Dendritic cell treated with granulocyte-macrophage colony-stimulating factor and Interleukin-4, amounts not matched to agents 40 ng/mL and 50 ng/mL, for 4 days (primary cell): ENCODE measurements around the gene DDX52.
A peak's percentile ranks its signal among the peaks of the same experiment; 100 is the strongest.
"Not testable (repeated sequence)": the region's sequence is repeated elsewhere in the genome, so short reads cannot be mapped to it uniquely, and the experiment has no call there.

Source experiments
- H3K27ac Mint-ChIP-seq: one replicate; pipeline ENCODE4 v1.8.0; 2022; ENCODE audit warnings: mild to moderate bottlenecking, mixed read lengths
- H3K27me3 Mint-ChIP-seq: one replicate; pipeline ENCODE4 v1.8.0; 2022; ENCODE audit warnings: mild to moderate bottlenecking, mixed read lengths
- H3K36me3 Mint-ChIP-seq: one replicate; pipeline ENCODE4 v1.8.0; 2022; ENCODE audit warnings: low read depth, mixed read lengths
- H3K4me1 Mint-ChIP-seq: one replicate; pipeline ENCODE4 v1.8.0; 2022; ENCODE audit warnings: low read depth, mixed read lengths
- H3K4me3 Mint-ChIP-seq: one replicate; pipeline ENCODE4 v1.8.0; 2022; ENCODE audit warnings: mild to moderate bottlenecking, moderate library complexity, mixed read lengths
- H3K9me3 Mint-ChIP-seq: one replicate; pipeline ENCODE4 v1.8.0; 2022; ENCODE audit warnings: mixed read lengths
- intact Hi-C: fragments of 100-400 bp; cut with micrococcal nuclease; formaldehyde crosslinking; loops from one replicate; pipeline ENCODE4 v1.15.0; 2022

DDX52 gene, protein sequence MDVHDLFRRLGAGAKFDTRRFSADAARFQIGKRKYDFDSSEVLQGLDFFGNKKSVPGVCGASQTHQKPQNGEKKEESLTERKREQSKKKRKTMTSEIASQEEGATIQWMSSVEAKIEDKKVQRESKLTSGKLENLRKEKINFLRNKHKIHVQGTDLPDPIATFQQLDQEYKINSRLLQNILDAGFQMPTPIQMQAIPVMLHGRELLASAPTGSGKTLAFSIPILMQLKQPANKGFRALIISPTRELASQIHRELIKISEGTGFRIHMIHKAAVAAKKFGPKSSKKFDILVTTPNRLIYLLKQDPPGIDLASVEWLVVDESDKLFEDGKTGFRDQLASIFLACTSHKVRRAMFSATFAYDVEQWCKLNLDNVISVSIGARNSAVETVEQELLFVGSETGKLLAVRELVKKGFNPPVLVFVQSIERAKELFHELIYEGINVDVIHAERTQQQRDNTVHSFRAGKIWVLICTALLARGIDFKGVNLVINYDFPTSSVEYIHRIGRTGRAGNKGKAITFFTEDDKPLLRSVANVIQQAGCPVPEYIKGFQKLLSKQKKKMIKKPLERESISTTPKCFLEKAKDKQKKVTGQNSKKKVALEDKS

DNA sequence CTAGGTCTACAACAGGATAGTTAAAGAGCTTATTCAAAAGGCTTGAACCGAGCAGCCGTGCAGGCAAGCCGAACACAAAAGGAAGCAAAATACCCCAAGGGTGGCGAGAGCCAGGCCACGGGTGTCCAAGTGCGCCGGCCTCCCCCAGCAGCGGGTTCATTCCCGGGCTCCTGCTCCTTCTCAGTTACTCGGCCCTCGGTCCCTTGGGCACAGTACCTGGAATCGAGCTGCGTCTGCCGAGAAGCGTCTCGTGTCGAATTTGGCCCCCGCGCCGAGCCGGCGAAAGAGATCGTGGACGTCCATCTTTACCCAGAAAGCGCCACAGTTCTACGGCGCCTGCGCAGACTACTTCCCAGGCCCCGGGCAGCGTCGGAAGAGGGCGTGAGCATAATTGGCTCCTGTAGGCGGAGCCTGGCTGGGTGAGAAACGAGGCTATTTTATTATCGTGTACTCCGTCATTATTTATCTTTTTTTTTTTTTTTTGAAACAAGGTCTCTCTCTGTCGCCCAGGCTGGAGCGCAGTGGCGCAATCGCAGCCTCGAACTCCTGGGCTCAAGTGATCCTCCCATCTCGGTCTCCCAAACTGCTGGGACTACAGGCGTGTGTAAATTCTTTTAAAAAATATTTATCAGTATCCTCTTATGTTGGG, at the start of gene DDX52:
Gene DDX52 (minus strand): TSS at position 329 of the 649 bp plus-strand sequence. CDS start 26 bp downstream, at position 303.
- H3K27me3 Mint-ChIP-seq: peaks cover 34% of the 10 kb centered on the region
- peaks cover 40% of the 10 kb centered on the region for H3K36me3 Mint-ChIP-seq

DNA sequence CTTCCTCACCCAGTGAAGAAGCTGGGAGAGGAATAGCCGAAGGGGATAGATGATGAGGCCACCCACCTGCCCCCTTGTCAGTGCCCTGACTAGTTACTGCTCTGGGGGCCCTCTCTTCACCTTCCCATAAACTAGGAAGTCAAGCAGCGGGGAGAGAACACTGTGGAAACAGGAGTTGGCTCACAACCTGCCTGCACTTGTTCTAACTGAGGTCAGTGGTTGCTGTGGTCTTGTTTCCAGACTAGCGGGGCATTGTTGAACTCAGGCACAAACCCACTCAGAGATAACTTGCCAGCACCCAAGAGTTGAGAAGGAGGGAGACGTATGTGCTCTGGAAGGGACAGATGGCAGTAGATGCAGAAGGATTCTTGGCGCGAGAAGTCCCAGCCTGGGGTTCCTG, 48.6 kb upstream of the DDX52 start:
- Mint-ChIP-seq H3K4me3 (no peak overlapping the region), H3K4me1 (no peaks in the 10 kb centered on the region), H3K9me3 (no peaks in the 10 kb centered on the region), H3K27ac (no peak overlapping the region), H3K27me3 (peaks cover 3% of the 10 kb centered on the region), H3K36me3 (no peaks in the 10 kb centered on the region)
- intact Hi-C loops: no loop called here

More for the DNA sequence above, at the start of gene DDX52:
- Mint-ChIP-seq H3K4me1 (peaks cover 39% of the 10 kb centered on the region), H3K4me3 (peak within 1 kb of the TSS; percentile 90), H3K27ac (peak within 1 kb of the TSS; percentile 94), H3K9me3 (no peaks in the 10 kb centered on the region)
- intact Hi-C loops: loop anchor here (5.0 kb wide), 1 partner anchor 199 kb away; no protein-coding TSS in a partner anchor

DNA sequence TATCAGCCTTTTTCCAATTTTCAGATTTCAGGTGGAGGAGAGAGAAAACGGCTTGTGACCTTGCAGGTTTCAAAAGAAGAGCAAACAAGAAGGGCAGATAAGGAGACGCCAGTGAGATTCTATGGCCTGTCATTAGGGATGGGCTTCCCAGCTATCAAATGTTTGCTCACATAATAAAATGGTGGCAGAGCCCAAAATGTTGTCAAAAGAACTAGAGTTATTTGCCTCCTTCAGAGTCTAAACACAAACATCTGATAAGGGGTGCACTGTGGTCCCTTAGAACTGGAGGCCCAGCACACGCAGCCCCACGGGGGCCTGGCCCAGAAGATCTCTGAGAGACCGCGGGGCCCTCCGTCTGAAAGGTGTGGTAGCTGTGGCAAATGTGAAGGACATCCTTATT, 46.1 kb upstream of the DDX52 start:
- Mint-ChIP-seq H3K4me3 (no peak overlapping the region), H3K27me3 (no peaks in the 10 kb centered on the region), H3K9me3 (no peaks in the 10 kb centered on the region), H3K4me1 (no peaks in the 10 kb centered on the region), H3K36me3 (no peaks in the 10 kb centered on the region), H3K27ac (no peak overlapping the region)
- intact Hi-C loops: no loop called here

DNA sequence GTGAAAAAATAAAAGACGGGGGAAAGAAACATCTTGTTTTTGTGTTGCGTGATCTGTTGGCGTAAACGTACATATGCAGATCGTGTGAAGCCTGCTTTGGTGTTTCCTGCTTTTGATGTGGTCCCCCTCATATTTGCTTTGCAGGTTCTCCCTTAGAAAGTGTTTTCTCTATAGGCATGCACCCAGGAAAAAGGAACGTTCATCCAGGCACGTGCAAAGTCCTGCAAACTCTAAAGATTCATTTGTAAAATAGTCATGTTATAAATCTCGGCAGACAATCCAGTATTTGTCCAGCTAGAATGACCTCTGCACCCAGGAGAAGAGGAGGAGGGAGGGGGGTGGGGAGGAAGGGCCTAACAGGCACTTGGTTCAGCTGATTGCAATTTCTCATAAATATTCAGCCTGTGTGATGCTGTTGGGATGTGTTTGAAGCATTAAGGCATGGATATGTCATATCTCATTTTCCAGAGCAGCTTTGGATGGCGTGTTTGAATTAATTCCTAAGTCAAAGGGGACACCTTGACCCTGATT, 40.3 kb upstream of the DDX52 start:
- Mint-ChIP-seq H3K9me3 (peaks cover 3% of the 10 kb centered on the region), H3K27me3 (no peaks in the 10 kb centered on the region), H3K27ac (no peak overlapping the region), H3K4me3 (no peak overlapping the region), H3K36me3 (no peaks in the 10 kb centered on the region), H3K4me1 (no peaks in the 10 kb centered on the region)
- intact Hi-C loops: no loop called here

DNA sequence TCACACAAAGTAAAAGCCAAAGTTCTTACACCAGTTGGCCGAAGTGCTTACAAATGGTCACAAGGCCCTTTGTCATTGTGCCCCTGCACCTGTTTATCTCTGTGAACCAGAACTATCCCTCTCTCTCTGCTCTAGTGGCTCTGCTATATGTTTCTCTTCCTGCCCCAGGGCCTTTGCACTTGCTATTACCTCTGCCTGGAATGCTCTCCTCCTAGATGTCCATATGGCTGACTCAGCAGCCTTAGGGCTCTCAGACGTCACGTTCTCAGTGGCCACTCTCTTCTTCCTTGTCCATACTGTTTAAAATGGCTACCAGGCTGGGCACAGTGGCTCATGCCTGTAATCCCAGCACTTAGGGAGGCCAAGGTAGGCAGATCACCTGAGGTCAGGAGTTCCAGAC, 38.8 kb upstream of the DDX52 start:
- Mint-ChIP-seq H3K4me1 (no peaks in the 10 kb centered on the region), H3K9me3 (peaks cover 8% of the 10 kb centered on the region), H3K27me3 (no peaks in the 10 kb centered on the region), H3K4me3 (no peak overlapping the region), H3K36me3 (no peaks in the 10 kb centered on the region), H3K27ac (no peak overlapping the region)
- intact Hi-C loops: no loop called here

DNA sequence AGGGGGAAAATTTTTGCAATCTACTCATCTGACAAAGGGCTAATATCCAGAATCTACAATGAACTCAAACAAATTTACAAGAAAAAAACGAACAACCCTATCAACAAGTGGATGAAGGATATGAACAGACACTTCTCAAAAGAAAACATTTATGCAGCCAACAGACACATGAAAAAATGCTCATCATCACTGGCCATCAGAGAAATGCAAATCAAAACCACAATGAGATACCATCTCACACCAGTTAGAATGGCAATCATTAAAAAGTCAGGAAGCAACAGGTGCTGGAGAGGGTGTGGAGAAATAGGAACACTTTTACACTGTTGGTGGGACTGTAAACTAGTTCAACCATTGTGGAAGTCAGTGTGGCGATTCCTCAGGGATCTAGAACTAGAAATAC, 36.7 kb upstream of the DDX52 start:
- H3K9me3 Mint-ChIP-seq, H3K36me3 Mint-ChIP-seq, H3K4me3 Mint-ChIP-seq, H3K27ac Mint-ChIP-seq, H3K4me1 Mint-ChIP-seq, H3K27me3 Mint-ChIP-seq, intact Hi-C loops: not testable (repeated sequence)

DNA sequence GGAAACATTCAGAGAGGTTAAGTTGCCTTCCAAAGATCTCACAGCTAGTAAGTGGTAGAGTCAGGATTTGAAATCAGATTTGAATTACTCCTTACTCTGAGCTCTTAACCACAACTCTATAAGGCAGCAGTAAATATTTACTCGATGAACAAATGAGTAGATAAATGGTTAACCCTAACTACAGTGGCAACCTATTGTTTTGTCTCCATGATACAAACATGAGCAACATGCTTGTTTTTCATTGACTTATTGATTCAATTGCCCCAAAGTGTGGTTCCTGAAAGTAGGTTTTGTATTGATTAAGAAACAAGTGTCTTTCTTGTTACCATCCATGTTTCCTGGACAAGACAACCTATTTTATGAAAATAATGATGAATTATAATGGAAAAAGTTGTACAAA, 34.8 kb upstream of the DDX52 start:
- Mint-ChIP-seq H3K4me3 (no peak overlapping the region), H3K9me3 (peaks cover 8% of the 10 kb centered on the region), H3K27me3 (peaks cover 7% of the 10 kb centered on the region), H3K36me3 (no peaks in the 10 kb centered on the region), H3K4me1 (no peaks in the 10 kb centered on the region), H3K27ac (no peak overlapping the region)
- intact Hi-C loops: no loop called here

DNA sequence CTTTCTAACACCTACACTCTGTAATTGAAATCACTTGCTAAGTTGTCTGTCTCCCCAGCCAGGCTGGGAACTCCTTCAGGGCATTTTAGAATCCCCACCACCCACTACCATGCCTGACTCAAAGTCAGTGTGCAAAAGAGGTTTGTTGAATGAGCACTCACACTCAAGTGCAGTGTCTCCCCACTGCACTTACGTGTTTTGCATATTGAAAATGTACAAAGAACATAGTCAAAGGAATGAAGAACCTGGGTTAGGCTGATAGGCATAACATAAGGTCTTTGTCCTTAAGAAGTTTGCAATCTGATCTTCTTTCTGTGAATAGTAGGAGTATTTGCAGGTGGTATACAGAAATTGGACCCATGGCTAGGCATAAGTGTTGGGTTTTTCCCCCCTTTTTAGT, 33.8 kb upstream of the DDX52 start:
- Mint-ChIP-seq H3K27me3 (peaks cover 7% of the 10 kb centered on the region), H3K4me3 (no peak overlapping the region), H3K4me1 (no peaks in the 10 kb centered on the region), H3K36me3 (no peaks in the 10 kb centered on the region), H3K9me3 (peaks cover 8% of the 10 kb centered on the region), H3K27ac (no peak overlapping the region)
- intact Hi-C loops: no loop called here

DNA sequence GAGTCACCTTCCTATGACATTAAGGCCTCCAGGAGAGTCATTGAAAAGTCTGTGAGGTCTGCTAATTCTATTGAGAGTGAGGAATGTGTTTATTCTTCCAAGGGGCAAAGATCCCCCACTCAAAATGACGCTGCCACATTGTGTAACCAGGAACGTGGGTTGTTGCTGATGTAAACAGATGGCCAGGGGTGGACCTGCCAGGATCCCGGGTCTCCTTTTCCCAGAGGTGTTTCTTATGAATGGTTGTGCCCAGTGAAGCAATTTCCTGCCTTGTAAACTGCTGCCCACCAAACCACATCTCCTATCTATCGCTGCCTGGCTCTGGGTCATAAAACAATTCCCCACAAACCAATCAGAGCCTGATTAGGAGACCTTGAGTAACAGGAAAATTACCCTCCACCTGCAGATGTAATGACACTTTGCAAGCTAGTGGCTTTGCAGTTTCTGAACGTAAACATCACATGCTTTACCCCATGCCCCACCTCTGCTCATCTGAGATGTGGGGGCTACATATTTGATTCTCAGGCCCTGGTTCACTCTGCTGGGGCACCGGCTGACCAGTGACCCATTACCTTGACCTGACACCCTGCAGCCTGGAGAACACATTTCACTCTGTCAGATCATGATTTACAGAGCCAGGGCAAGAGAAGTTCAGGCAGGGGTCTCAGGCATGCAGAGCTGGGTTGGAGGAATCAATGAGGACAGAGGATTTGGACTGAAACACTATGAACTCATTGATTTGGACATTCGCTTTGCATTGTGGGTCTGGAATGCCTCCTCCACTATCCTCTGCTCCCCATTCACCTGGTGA, 33.1 kb upstream of the DDX52 start:
- Mint-ChIP-seq H3K27ac (no peak overlapping the region), H3K36me3 (no peaks in the 10 kb centered on the region), H3K4me1 (no peaks in the 10 kb centered on the region), H3K9me3 (peaks cover 8% of the 10 kb centered on the region), H3K4me3 (no peak overlapping the region), H3K27me3 (peaks cover 7% of the 10 kb centered on the region)
- intact Hi-C loops: no loop called here

DNA sequence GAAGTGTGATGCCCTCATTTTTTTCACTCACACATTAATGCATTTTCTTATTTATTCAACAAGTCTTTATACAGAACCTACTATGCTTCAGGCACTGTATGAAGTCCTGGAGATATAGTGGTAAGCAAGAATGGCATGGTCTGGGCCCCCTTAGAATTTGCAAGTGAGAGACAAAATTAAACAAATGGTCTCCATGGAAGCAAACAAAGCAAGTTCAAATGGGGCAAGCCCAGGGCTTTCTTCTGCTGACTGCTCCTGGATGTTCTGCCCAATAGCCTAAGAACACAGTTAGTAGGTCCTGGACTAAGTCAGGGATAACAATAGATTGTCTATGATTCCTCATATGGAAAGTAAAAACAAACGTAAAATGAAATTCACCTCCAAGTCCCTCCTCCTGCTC, 31.3 kb upstream of the DDX52 start:
- intact Hi-C loops: no loop called here
- H3K9me3 Mint-ChIP-seq: peaks cover 8% of the 10 kb centered on the region
- H3K4me1 Mint-ChIP-seq: no peaks in the 10 kb centered on the region
- H3K4me3 Mint-ChIP-seq: no peak overlapping the region
- H3K36me3 Mint-ChIP-seq: no peaks in the 10 kb centered on the region
- no peak overlapping the region for H3K27ac Mint-ChIP-seq
- peaks cover 7% of the 10 kb centered on the region for H3K27me3 Mint-ChIP-seq

DNA sequence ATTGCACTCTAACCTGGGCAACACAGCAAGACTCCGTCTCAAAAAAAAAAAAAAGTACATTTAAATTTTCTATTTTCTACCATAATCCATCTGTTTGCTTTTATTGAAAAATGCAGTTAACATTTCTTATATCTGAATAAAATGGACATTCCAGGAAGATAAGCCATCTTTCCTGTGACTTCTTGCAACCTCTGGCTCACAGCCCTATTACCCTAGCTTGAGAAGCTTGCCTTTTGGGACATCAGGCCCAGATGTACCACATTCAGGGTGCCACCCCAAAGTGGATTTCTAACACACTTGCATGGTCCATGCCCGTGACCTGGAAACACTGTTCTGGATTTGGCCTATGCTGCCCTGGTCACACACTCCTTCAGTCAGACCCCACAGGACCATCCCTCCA, 30.1 kb upstream of the DDX52 start:
- Mint-ChIP-seq H3K4me3 (no peak overlapping the region), H3K27me3 (peaks cover 7% of the 10 kb centered on the region), H3K4me1 (no peaks in the 10 kb centered on the region), H3K36me3 (no peaks in the 10 kb centered on the region), H3K9me3 (peaks cover 3% of the 10 kb centered on the region), H3K27ac (no peak overlapping the region)
- intact Hi-C loops: no loop called here

DNA sequence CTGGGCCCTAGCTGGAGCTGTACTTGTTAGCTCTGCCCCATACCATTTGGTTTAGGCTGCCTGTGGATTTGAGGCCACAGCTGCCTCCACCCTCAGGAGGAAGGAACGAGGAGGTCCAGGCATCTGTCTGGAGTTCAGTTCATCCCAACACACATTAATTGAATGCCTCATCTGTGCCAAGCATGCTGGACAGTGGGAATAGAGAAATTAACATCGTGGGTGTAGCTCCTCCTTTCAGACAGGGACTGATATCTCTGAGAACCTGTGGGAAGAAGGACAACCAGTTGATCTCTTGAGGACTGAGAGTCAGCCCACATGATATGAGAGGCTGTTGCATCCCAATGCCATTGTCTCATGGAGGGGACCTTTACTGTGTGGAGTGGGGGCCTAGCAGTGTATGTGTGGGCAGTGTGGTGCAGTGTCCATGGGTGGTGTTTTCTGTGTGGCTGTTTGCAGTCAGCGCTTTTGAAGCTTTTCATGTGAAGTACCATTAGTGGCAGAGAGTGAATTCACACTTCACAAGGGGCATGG, 29.4 kb upstream of the DDX52 start:
- H3K27me3 Mint-ChIP-seq: peaks cover 7% of the 10 kb centered on the region
- H3K4me1 Mint-ChIP-seq: no peaks in the 10 kb centered on the region
- no peaks in the 10 kb centered on the region for H3K36me3 Mint-ChIP-seq
- no peak overlapping the region for H3K27ac Mint-ChIP-seq
- no peaks in the 10 kb centered on the region for H3K9me3 Mint-ChIP-seq
- intact Hi-C loops: no loop called here
- H3K4me3 Mint-ChIP-seq: no peak overlapping the region

DNA sequence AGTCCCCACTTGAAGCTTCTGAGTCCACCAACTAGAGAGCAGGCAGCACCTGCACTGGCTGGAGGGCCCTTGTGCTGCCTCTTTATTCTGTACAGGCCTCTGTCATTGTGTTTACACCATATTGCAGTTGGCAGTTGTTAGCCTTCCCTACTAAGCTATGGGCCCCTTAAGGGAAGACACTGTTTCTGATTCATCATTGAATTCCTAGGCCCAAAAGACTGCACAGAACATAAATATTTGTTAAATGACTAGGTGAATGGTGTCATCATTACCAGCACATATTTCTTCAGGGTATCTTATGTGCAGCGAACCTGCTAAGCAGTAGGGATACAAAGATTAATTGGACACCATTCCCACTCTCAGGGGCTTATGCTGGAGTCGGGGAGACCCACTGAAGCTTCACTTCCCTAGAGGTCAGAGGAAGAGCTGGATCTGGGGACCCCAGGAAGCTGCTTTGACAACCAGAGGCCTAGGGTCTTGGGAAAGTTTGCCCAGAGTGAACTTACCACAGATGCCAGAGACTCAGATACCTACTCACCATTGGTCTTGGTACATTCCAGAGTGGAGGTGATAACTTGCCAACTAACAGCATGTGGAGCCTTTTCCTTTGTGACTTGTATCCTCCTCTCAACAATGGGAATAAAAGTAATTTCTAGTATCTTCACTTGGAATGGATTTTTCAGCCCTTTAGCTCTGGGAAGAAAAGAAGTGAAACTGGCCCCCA, 28.7 kb upstream of the DDX52 start:
- no peaks in the 10 kb centered on the region for H3K36me3 Mint-ChIP-seq
- intact Hi-C loops: no loop called here
- H3K9me3 Mint-ChIP-seq: no peaks in the 10 kb centered on the region
- H3K4me3 Mint-ChIP-seq: no peak overlapping the region
- peaks cover 7% of the 10 kb centered on the region for H3K27me3 Mint-ChIP-seq
- H3K4me1 Mint-ChIP-seq: no peaks in the 10 kb centered on the region
- no peak overlapping the region for H3K27ac Mint-ChIP-seq
